DND-41 (cell line): ENCODE results near the gene CCDC3.

Source experiments
- ATAC-seq: fragments of 200-7000 bp; cut with Tn5 transposase; 3 replicates; pipeline ENCODE4 v1.9.1; 2021; ENCODE audit warnings: low read depth; ENCODE audit not compliant: insufficient read depth
- DNase-seq: peaks from one replicate; pipeline ENCODE4 v3.0.0-alpha.2; 2020
- H2AFZ ChIP-seq: 2 replicates; pipeline ENCODE4 v1.6.0; 2012; ENCODE audit warnings: low read depth, low read length
- H3K27ac ChIP-seq: 2 replicates; pipeline ENCODE4 v1.5.1; 2012; ENCODE audit warnings: low read length, inconsistent platforms
- H3K27me3 ChIP-seq: fragments of 200-600 bp; sonication (generic); 2 replicates; pipeline ENCODE4 v1.6.0; 2012; ENCODE audit warnings: low read length, mild to moderate bottlenecking, inconsistent platforms; ENCODE audit not compliant: insufficient read depth, poor library complexity
- H3K36me3 ChIP-seq: 2 replicates; pipeline ENCODE4 v1.5.1; 2012; ENCODE audit warnings: low read length, inconsistent platforms; ENCODE audit not compliant: insufficient read depth
- H3K4me1 ChIP-seq: 2 replicates; pipeline ENCODE4 v1.5.1; 2012; ENCODE audit warnings: mild to moderate bottlenecking, low read length; ENCODE audit not compliant: insufficient read depth
- H3K4me2 ChIP-seq: 2 replicates; pipeline ENCODE4 v1.6.0; 2012; ENCODE audit warnings: mild to moderate bottlenecking, moderate library complexity, low read length, inconsistent platforms; ENCODE audit not compliant: insufficient read depth
- H3K4me3 ChIP-seq, 2 experiments: fragments of 200-600 bp in 1 of 2; shearing (Covaris generic) in 1 of 2; 2 replicates each; pipeline ENCODE4 v1.5.1; 2012 to 2016; ENCODE audit warnings: inconsistent platforms in 2 of 2, low read length in 2 of 2, mild to moderate bottlenecking in 2 of 2, low read depth in 1 of 2, moderate library complexity in 1 of 2
- H3K79me2 ChIP-seq: 2 replicates; pipeline ENCODE4 v1.6.0; 2012; ENCODE audit warnings: low read length, inconsistent platforms; ENCODE audit not compliant: insufficient read depth
- H3K9ac ChIP-seq: 2 replicates; pipeline ENCODE4 v1.6.0; 2012; ENCODE audit warnings: low read depth, mild to moderate bottlenecking, inconsistent platforms, low read length, moderate library complexity
- H3K9me3 ChIP-seq: 2 replicates; pipeline ENCODE4 v1.5.1; 2012; ENCODE audit warnings: low read length, moderate library complexity, mild to moderate bottlenecking, inconsistent platforms; ENCODE audit not compliant: insufficient read depth, severe bottlenecking
- H4K20me1 ChIP-seq: 2 replicates; pipeline ENCODE4 v1.6.0; 2012; ENCODE audit warnings: low read length; ENCODE audit not compliant: insufficient read depth
- EZH2 ChIP-seq: IDR thresholded peaks from 3 replicates; pipeline ENCODE4 v1.6.1; 2012; ENCODE audit warnings: borderline replicate concordance, low read depth, mild to moderate bottlenecking, moderate library complexity, low read length, inconsistent platforms; ENCODE audit not compliant: severe bottlenecking
- TF ChIP-seq, protein P1 (sequence below): IDR thresholded peaks from 2 replicates; pipeline ENCODE4 v1.5.1; 2012; ENCODE audit warnings: borderline replicate concordance, low read length, moderate library complexity, mild to moderate bottlenecking; ENCODE audit not compliant: poor library complexity, severe bottlenecking; ENCODE audit errors: extremely low read depth

The CCDC3 gene

DNA sequence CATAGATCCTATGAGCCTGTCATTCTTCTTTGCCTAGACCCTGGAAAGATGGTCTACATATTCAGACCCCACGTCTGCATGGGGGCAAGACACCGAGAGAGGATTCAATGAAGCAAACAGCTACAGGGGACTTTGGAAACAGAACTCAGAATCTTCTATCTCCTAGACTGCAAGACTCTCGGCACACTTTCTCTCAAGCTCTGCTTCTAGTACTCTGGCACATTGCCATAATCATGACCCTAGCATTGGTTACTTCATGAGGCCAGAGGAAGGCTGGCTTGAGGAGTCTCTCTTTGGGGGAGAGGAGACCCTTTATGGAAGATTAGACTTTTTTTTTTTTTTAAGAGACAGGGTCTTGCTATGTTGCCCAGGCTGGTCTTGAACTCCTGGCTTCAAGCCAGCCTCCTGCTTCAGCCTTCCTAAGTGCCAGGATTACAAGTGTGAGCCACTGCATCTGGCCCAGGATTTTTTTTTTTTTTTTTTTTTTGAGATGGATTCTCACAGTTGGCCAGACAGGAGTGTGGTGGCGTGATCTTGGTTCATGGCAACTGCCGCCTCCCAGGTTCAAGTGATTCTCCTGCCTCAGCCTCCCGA is 20.7 kb downstream of the CCDC3 start:
- Histone ChIP-seq H3K9me3 (no peaks in the 10 kb centered on the region), H3K9ac (no peak overlapping the region), H3K4me2 (no peak overlapping the region), H3K36me3 (no peaks in the 10 kb centered on the region), H3K27me3 (peaks cover 16% of the 10 kb centered on the region), H3K4me3 (no peak overlapping the region), H2AFZ (no peak overlapping the region), H3K79me2 (no peaks in the 10 kb centered on the region), H3K4me1 (no peaks in the 10 kb centered on the region), H4K20me1 (no peaks in the 10 kb centered on the region), H3K27ac (no peak overlapping the region)
- no peak for DNase-seq
- ATAC-seq: no peak
- no peak for TF ChIP-seq EZH2
- TF ChIP-seq, protein P1, sequence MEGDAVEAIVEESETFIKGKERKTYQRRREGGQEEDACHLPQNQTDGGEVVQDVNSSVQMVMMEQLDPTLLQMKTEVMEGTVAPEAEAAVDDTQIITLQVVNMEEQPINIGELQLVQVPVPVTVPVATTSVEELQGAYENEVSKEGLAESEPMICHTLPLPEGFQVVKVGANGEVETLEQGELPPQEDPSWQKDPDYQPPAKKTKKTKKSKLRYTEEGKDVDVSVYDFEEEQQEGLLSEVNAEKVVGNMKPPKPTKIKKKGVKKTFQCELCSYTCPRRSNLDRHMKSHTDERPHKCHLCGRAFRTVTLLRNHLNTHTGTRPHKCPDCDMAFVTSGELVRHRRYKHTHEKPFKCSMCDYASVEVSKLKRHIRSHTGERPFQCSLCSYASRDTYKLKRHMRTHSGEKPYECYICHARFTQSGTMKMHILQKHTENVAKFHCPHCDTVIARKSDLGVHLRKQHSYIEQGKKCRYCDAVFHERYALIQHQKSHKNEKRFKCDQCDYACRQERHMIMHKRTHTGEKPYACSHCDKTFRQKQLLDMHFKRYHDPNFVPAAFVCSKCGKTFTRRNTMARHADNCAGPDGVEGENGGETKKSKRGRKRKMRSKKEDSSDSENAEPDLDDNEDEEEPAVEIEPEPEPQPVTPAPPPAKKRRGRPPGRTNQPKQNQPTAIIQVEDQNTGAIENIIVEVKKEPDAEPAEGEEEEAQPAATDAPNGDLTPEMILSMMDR: no peak

DNA sequence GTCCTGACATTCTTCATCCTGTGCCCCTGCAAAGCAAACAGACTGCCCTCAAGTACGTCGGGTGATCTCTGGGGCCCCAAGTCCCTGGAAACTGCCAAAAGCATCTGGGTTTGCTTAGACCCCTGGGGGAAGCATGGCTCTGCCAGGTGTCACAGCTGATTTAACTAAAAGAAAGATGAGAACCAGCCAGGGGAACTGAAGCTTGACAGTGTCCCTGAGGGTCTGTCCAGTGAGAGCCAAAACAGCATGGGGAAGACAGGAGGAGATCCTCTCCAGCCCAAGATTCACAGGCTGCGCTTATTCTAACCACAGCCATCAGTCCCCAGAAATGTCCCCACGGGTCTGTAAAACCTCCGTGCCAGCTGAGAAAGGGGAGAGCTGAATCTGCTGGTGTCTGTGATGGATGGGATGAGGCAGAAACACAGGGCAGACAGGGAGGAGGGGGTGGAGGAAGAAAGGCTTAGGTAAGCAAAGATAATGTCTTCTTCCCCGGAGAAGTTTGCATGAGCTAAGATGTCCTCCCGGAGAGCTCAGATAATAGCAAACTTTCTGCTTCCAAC is 21.3 kb downstream of the CCDC3 start:
- Histone ChIP-seq H3K9me3 (no peaks in the 10 kb centered on the region), H3K4me3 (no peak overlapping the region), H3K27ac (no peak overlapping the region), H3K9ac (no peak overlapping the region), H3K27me3 (peaks cover 16% of the 10 kb centered on the region), H3K4me1 (no peaks in the 10 kb centered on the region), H3K79me2 (no peaks in the 10 kb centered on the region), H3K4me2 (no peak overlapping the region), H3K36me3 (no peaks in the 10 kb centered on the region), H4K20me1 (no peaks in the 10 kb centered on the region), H2AFZ (no peak overlapping the region)
- no peak for TF ChIP-seq EZH2
- TF ChIP-seq, protein P1: no peak
- ATAC-seq (no peak), DNase-seq (no peak)

DNA sequence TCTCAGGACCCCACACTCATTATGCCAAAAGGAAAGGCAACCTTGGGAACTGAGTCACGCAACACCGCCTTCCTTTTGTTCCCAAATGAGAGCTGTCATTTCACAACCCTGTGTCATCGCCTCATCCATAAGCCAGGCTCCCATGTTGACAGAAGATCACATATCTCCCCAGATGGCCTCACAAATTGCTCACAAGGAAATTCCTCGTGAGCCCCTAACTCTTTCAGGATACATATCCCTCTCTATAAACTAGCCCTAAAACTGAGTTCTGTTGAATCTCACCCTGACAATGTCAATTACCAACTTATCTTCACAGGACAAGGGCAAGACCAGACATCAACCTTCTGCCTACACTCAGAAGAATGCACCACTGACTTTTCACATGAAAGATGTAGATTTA is 22.6 kb downstream of the CCDC3 start:
- H3K27me3 ChIP-seq: peaks cover 16% of the 10 kb centered on the region

More for the DNA sequence above, 22.6 kb downstream of the CCDC3 start:
- no peaks in the 10 kb centered on the region for H3K36me3 ChIP-seq
- ATAC-seq: no peak
- DNase-seq: no peak
- H3K4me3 ChIP-seq: no peak overlapping the region
- no peaks in the 10 kb centered on the region for H3K9me3 ChIP-seq
- H4K20me1 ChIP-seq: no peaks in the 10 kb centered on the region
- no peak overlapping the region for H3K27ac ChIP-seq
- H3K9ac ChIP-seq: no peak overlapping the region
- no peaks in the 10 kb centered on the region for H3K79me2 ChIP-seq
- H2AFZ ChIP-seq: no peak overlapping the region
- TF ChIP-seq, protein P1: no peak
- no peak for TF ChIP-seq EZH2
- H3K4me2 ChIP-seq: no peak overlapping the region
- no peaks in the 10 kb centered on the region for H3K4me1 ChIP-seq
